Peyer's patch (tissue), 4 donors: ENCODE data around the gene EGR2. TPM values are rescaled to one million over a fixed set of nuclear protein-coding genes. Genes with fewer than 3 reads are reported as not detected.

ENCODE experiments used
- DNase-seq, 3 donors: peaks; one replicate each; pipeline ENCODE4 v3.0.0-alpha.2; 2017 to 2019
- H3K27ac ChIP-seq, 4 donors: fragments of 200-600 bp; sonication (generic); one replicate each; pipeline ENCODE4 v1.5.1; 2016 to 2019
- H3K27me3 ChIP-seq, 2 donors: fragments of 200-600 bp; sonication (generic); one replicate each; pipeline ENCODE4 v1.5.1; 2019
- H3K36me3 ChIP-seq, 3 donors: fragments of 200-600 bp; sonication (generic); one replicate each; pipeline ENCODE4 v1.5.1; 2016 to 2019
- H3K4me1 ChIP-seq, 4 donors: fragments of 200-600 bp; sonication (generic); one replicate each; pipeline ENCODE4 v1.5.1; 2016 to 2019
- H3K4me3 ChIP-seq, 4 donors: fragments of 200-600 bp; sonication (generic); 1 replicate in 3 of 4; 2 replicates in 1 of 4; pipeline ENCODE4 v1.5.1; 2016 to 2019; ENCODE audit warnings: mild to moderate bottlenecking in 1 of 4
- H3K9me3 ChIP-seq, 4 donors: fragments of 200-600 bp; sonication (generic); one replicate each; pipeline ENCODE4 v1.5.1; 2016 to 2019; ENCODE audit warnings: mild to moderate bottlenecking in 1 of 4
- CTCF ChIP-seq, 6 experiments: fragments of 450-650 bp in 4 of 6; fragments of 200-600 bp in 2 of 6; sonication (generic) in 1 of 6; IDR thresholded peaks; one replicate each; pipeline ENCODE4 v1.5.1; 2017 to 2019; ENCODE audit warnings: antibody characterized with exemption in 6 of 6, mild to moderate bottlenecking in 3 of 6, moderate library complexity in 1 of 6
- POLR2A ChIP-seq, 2 donors: fragments of 450-650 bp; IDR thresholded peaks; one replicate each; pipeline ENCODE4 v1.5.1; 2017; ENCODE audit warnings: antibody characterized with exemption in 2 of 2, mild to moderate bottlenecking in 2 of 2, moderate library complexity in 2 of 2
- total RNA-seq, 4 donors: library from RNA; depleted of rRNA; stranded (reverse); fragments of >200 nt; gene quantifications; one replicate each; pipeline ENCODE4 v1.1.0, GENCODE V29; 2016

EGR2 gene
- total RNA-seq, 4 donors from 2014 or later = 0.53 to 5.0 (median 0.69) TPM

DNA sequence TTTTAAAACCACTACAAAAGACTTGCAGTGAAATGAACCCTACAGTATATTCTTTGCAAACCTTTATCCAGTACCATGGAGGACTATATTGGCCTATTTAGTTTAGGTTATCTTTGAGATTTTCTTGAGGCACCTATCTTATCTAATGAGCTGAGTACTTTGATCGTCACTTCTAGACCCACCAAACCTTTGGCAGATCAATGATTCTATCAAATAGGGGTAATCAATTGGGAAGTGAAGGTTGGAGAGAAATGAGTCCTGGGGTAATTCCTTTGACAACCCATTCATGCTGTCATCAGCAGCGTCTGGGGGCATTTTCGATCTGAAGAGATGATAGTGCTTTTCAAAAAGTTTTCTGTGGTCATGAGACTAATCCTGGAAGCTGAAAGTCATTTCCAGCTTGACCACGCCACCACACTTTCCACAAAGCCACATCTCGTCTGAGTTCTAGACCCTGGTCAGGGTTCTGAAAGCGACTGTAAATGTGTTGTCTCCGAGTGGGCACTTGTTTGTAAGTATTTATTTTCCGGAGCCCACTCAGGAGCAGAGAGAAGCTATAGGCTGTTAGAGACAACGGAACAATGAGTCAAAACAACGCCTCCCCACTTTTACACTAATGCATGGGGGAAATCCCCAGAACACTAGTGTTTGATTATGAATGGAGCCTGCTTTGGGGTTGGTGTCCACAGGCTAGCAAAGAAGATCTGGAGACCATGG lies 4.8 kb downstream of the EGR2 start:
- H3K36me3 ChIP-seq = no peaks in the 10 kb centered on the region
- no peak overlapping the region for H3K4me3 ChIP-seq
- H3K9me3 ChIP-seq = no peaks in the 10 kb centered on the region
- no peak for TF ChIP-seq CTCF (IDR thresholded peaks at IDR 0.05)
- no peak for TF ChIP-seq POLR2A (IDR thresholded peaks at IDR 0.05)
- H3K27ac ChIP-seq = no peak overlapping the region
- peaks cover 8 to 30% (median 16%) of the 10 kb centered on the region in 4 donors for H3K4me1 ChIP-seq
- no peak for DNase-seq
- H3K27me3 ChIP-seq = peaks cover 0 to 9% of the 10 kb centered on the region in 2 donors

DNA sequence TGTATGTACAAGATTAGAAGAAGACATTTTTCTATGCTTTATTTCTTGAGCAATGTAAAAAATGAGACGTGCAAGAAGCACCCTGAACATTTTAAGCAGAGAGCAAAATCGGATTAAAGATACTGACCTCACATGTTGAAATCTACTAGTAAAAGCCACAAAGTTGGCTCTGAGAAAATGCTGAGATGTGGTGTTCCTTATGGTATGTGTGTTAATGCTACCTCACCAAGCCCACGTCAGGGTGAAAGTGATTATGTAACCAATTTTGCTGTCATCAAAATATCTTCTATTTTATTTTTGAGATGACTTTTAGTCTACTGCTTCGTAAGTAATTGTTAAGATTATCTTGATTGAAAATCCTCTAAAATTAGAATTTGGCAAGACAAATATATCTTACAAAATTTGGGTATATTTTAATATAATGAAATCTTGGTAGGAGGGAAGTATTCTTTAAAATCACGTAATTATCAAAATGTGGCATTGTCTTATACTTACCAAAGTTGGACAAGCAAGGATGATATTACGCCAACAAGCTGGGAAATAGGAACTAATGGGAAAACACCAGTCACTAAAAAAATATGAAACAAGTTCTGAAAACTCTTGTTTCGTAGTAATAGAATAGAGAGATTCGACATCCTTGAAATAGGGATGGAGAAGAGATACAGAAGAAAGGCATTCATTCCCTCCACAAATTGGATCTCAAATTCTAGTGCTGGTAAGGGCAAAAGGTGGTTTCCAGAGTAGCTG lies 5.8 kb downstream of the EGR2 start:
- peaks cover 6 to 33% (median 11%) of the 10 kb centered on the region in 4 donors for H3K4me1 ChIP-seq
- TF ChIP-seq POLR2A (IDR thresholded peaks at IDR 0.05) (no peak), CTCF (IDR thresholded peaks at IDR 0.05) (no peak)
- peaks cover 0 to 8% of the 10 kb centered on the region in 2 donors for H3K27me3 ChIP-seq
- no peak for DNase-seq
- H3K27ac ChIP-seq = no peak overlapping the region
- no peaks in the 10 kb centered on the region for H3K36me3 ChIP-seq
- H3K4me3 ChIP-seq = no peak overlapping the region
- H3K9me3 ChIP-seq = no peaks in the 10 kb centered on the region

- H3K27ac ChIP-seq = peak overlapping the region in 1 of 4 donors; percentile 94
- no peaks in the 10 kb centered on the region for H3K27me3 ChIP-seq
- no peak for DNase-seq
- H3K4me1 ChIP-seq = peaks cover 0 to 22% (median 3%) of the 10 kb centered on the region in 4 donors
- no peaks in the 10 kb centered on the region for H3K9me3 ChIP-seq
- TF ChIP-seq POLR2A (IDR thresholded peaks at IDR 0.05) = no peak
- no peak for TF ChIP-seq CTCF (IDR thresholded peaks at IDR 0.05)
- H3K36me3 ChIP-seq = no peaks in the 10 kb centered on the region
- peak overlapping the region in 3 of 4 donors; percentile 88 to 96 (median 95) for H3K4me3 ChIP-seq
Measured at GRCh38 chr10:62806251-62806650, 9.9 kb downstream of the EGR2 start.

GRCh38 chr10:62805231-62806099 lies 10.7 kb downstream of the EGR2 start:
- DNase-seq = peak; percentile 25 to 74 (median 71)
- no peaks in the 10 kb centered on the region for H3K36me3 ChIP-seq
- H3K4me3 ChIP-seq = peak overlapping the region; percentile 82 to 96 (median 92)
- peaks cover 0 to 22% (median 3%) of the 10 kb centered on the region in 4 donors for H3K4me1 ChIP-seq
- no peaks in the 10 kb centered on the region for H3K9me3 ChIP-seq
- H3K27me3 ChIP-seq = no peaks in the 10 kb centered on the region
- TF ChIP-seq POLR2A (IDR thresholded peaks at IDR 0.05) (no peak), CTCF (IDR thresholded peaks at IDR 0.05) (no peak)
- H3K27ac ChIP-seq = peak overlapping the region; percentile 84 to 95 (median 92)
